ENCODE results near the gene PCBP3.

DNA sequence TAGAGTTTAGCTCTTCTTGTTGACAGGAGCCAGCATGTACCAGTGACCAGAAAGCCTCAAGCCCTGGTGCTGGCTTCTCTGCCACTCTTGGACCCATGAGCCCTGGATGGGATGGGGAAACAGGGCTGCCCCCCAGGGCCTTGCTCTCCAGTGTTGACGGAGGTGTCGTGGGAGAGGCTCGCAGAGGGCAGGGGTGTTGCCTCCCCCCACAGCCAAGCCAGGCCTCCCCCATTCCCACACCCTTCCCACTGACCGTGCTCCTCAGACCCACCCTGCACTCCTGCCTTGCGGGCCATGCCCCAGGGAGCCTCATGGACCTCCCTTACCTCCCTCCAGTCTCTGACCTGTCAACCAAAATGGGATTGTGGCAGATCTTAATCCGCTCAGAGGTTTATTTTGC, 214.2 kb downstream of the PCBP3 start:
- TF ChIP-seq, protein P1, sequence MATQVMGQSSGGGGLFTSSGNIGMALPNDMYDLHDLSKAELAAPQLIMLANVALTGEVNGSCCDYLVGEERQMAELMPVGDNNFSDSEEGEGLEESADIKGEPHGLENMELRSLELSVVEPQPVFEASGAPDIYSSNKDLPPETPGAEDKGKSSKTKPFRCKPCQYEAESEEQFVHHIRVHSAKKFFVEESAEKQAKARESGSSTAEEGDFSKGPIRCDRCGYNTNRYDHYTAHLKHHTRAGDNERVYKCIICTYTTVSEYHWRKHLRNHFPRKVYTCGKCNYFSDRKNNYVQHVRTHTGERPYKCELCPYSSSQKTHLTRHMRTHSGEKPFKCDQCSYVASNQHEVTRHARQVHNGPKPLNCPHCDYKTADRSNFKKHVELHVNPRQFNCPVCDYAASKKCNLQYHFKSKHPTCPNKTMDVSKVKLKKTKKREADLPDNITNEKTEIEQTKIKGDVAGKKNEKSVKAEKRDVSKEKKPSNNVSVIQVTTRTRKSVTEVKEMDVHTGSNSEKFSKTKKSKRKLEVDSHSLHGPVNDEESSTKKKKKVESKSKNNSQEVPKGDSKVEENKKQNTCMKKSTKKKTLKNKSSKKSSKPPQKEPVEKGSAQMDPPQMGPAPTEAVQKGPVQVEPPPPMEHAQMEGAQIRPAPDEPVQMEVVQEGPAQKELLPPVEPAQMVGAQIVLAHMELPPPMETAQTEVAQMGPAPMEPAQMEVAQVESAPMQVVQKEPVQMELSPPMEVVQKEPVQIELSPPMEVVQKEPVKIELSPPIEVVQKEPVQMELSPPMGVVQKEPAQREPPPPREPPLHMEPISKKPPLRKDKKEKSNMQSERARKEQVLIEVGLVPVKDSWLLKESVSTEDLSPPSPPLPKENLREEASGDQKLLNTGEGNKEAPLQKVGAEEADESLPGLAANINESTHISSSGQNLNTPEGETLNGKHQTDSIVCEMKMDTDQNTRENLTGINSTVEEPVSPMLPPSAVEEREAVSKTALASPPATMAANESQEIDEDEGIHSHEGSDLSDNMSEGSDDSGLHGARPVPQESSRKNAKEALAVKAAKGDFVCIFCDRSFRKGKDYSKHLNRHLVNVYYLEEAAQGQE (IDR thresholded peaks at IDR 0.05; ENCODE audit: borderline replicate concordance), result no peak
- TF ChIP-seq MXI1 (conservative IDR thresholded peaks at IDR 0.05; ENCODE audit: poor library complexity, severe bottlenecking) (no peak), EZH2 (IDR thresholded peaks at IDR 0.05; ENCODE audit: borderline replicate concordance, insufficient read depth, low read length, poor library complexity, severe bottlenecking) (no peak), POLR2AphosphoS5 (IDR thresholded peaks at IDR 0.05) (no peak), EP300 (conservative IDR thresholded peaks at IDR 0.05; ENCODE audit: poor library complexity, severe bottlenecking) (no peak)
- TF ChIP-seq, protein P2, sequence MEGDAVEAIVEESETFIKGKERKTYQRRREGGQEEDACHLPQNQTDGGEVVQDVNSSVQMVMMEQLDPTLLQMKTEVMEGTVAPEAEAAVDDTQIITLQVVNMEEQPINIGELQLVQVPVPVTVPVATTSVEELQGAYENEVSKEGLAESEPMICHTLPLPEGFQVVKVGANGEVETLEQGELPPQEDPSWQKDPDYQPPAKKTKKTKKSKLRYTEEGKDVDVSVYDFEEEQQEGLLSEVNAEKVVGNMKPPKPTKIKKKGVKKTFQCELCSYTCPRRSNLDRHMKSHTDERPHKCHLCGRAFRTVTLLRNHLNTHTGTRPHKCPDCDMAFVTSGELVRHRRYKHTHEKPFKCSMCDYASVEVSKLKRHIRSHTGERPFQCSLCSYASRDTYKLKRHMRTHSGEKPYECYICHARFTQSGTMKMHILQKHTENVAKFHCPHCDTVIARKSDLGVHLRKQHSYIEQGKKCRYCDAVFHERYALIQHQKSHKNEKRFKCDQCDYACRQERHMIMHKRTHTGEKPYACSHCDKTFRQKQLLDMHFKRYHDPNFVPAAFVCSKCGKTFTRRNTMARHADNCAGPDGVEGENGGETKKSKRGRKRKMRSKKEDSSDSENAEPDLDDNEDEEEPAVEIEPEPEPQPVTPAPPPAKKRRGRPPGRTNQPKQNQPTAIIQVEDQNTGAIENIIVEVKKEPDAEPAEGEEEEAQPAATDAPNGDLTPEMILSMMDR (IDR thresholded peaks at IDR 0.05; ENCODE audit: poor library complexity, severe bottlenecking), result no peak

Measured in neural cell (in vitro differentiated cells).